ENCODE measurements around the gene GTPBP2. TPM values are rescaled to one million over a fixed set of nuclear protein-coding genes. Genes with fewer than 3 reads are reported as not detected.

GTPBP2 gene
- total and polyA plus RNA-seq, 10 of the 15 experiments (the other 5 are each of a cell fraction or from before 2014, with no cell fraction given) = 5.9 to 63.4 (median 39.8) TPM

GRCh38 chr6:43673444-43674084 lies 44.5 kb upstream of the GTPBP2 start:
- intact Hi-C loops (cut with micrococcal nuclease; ENCODE audit: unreplicated experiment) (no loop called here), in situ Hi-C loops (cut with MboI) (no loop called here)
- DNase-seq (ENCODE audit: low read depth, low spot score) = no peak
- H3K36me3 ChIP-seq (ENCODE audit: control insufficient read depth in 2 of 2, insufficient read depth in 2 of 2, low read length in 1 of 2) = peaks cover 25 to 49% of the 10 kb centered on the region in 2 experiments
- no peak overlapping the region for H3K4me3 ChIP-seq
- H3K9ac ChIP-seq (ENCODE audit: control insufficient read depth, insufficient read depth, low read length) = no peak overlapping the region
- CTCF ChIA-PET = interaction anchor here (1.7 kb wide), 1 partner anchor 96 kb away, joined by 5 read pairs; no protein-coding TSS in a partner anchor
- TF ChIP-seq SMARCA5 (IDR thresholded peaks at IDR 0.05) = no peak
- TF ChIP-seq TCF7 (IDR thresholded peaks at IDR 0.05; ENCODE audit: borderline replicate concordance) = no peak
- TF ChIP-seq TARDBP (IDR thresholded peaks at IDR 0.05; ENCODE audit: borderline replicate concordance) = no peak
- TF ChIP-seq ZNF24 (IDR thresholded peaks at IDR 0.05) = no peak
- no peak for TF ChIP-seq ZNF207 (IDR thresholded peaks at IDR 0.05; ENCODE audit: borderline replicate concordance)
- TF ChIP-seq RFX5 (IDR thresholded peaks at IDR 0.05; ENCODE audit: low read depth, low read length) = no peak
- no peak for TF ChIP-seq WRNIP1 (IDR thresholded peaks at IDR 0.05; ENCODE audit: borderline replicate concordance, low read depth, low read length)
- no peak for TF ChIP-seq NR2C1 (IDR thresholded peaks at IDR 0.05)
- TF ChIP-seq IRF3 (IDR thresholded peaks at IDR 0.05) = no peak
- TF ChIP-seq HDGF (IDR thresholded peaks at IDR 0.05) = no peak
- TF ChIP-seq BCL11A (IDR thresholded peaks at IDR 0.05; ENCODE audit: low read depth, low read length) = no peak
- TF ChIP-seq E2F4 (IDR thresholded peaks at IDR 0.05; ENCODE audit: low read depth, low read length) = no peak
- no peak for TF ChIP-seq SMAD5 (IDR thresholded peaks at IDR 0.05; ENCODE audit: low read depth)
- no peak for TF ChIP-seq NKRF (conservative IDR thresholded peaks at IDR 0.05)
- no peak for TF ChIP-seq ZZZ3 (IDR thresholded peaks at IDR 0.05; ENCODE audit: control insufficient read depth, insufficient read length, low read depth)
- H3K79me2 ChIP-seq (ENCODE audit: control insufficient read depth, insufficient read depth, low read length) = no peaks in the 10 kb centered on the region
- FAIRE-seq = no peak
- POLR2A ChIA-PET = interaction anchor here (0.6 kb wide), 2 partner anchors 144 to 166 kb away, joined by 3 to 5 read pairs; no protein-coding TSS in a partner anchor
- ATAC-seq = no peak
- no peaks in the 10 kb centered on the region for H4K20me1 ChIP-seq (ENCODE audit: control insufficient read depth, insufficient read depth)
- no peaks in the 10 kb centered on the region for H3K27me3 ChIP-seq (replicated peaks in 1 of 2; ENCODE audit: control insufficient read depth in 2 of 2, insufficient read depth in 2 of 2, low read length in 1 of 2)
- WGBS (ENCODE audit: insufficient coverage, insufficient replicate concordance, low lambda C conversion rate, missing lambda C conversion rate) = over 99% methylated on average over 15 of the region's 15 CpGs
- H3K4me2 ChIP-seq (ENCODE audit: control insufficient read depth, insufficient read depth) = no peak overlapping the region
- H3K4me1 ChIP-seq (ENCODE audit: control insufficient read depth, insufficient read depth, low read length) = peaks cover 17% of the 10 kb centered on the region
- H3K27ac ChIP-seq (ENCODE audit: control insufficient read depth, insufficient read depth) = no peak overlapping the region
- no peaks in the 10 kb centered on the region for H3K9me3 ChIP-seq (replicated peaks; ENCODE audit: control insufficient read depth, insufficient read depth, low read length)
- BruUV-seq (replicated peaks) = no TSS peak
- SMC1A ChIA-PET (ENCODE audit: uncharacterized antibody, unreplicated experiment) = interaction anchor here (1.7 kb wide), 1 partner anchor 13 kb away, joined by 4 read pairs; no protein-coding TSS in a partner anchor
- RAD21 ChIA-PET (ENCODE audit: unreplicated experiment) = no interaction called here
- no peak overlapping the region for H2AFZ ChIP-seq (ENCODE audit: control insufficient read depth, low read depth, low read length)

Measured in GM12878 (cell line).